HUDEP-2 (cell line): ENCODE measurements around the gene MYH15.

ENCODE experiments used
- DNase-seq, 76 experiments: peaks; one replicate each; lab custom pipeline; 2025; ENCODE audit not compliant: unreplicated experiment in 76 of 76; lab: John Stamatoyannopoulos, UW

MYH15 gene

GRCh38 chr3:108343491-108343890, 166.9 kb downstream of the MYH15 start:
- no peak for DNase-seq

GRCh38 chr3:108342837-108343486, 167.4 kb downstream of the MYH15 start:
- no peak for DNase-seq

GRCh38 chr3:108341911-108342310, 168.5 kb downstream of the MYH15 start:
- DNase-seq = no peak

GRCh38 chr3:108338901-108339545, 171.4 kb downstream of the MYH15 start:
- no peak for DNase-seq

GRCh38 chr3:108334701-108335100, 175.7 kb downstream of the MYH15 start:
- no peak for DNase-seq

GRCh38 chr3:108333961-108334360, 176.4 kb downstream of the MYH15 start:
- no peak for DNase-seq

- no peak for DNase-seq
These were observed 178.6 kb downstream of the MYH15 start for GRCh38 chr3:108331792-108332191.
